Endothelial cell of umbilical vein (primary cell): ENCODE results near the gene CFAP97D1. TPM values are rescaled to one million over a fixed set of nuclear protein-coding genes. Genes with fewer than 3 reads are reported as not detected.

Source experiments
- BruUV-seq: library from RNA; stranded (reverse); fragments of 400-500 nt; replicated peaks from 2 replicates; lab custom pipeline; 2021; lab: Mats Ljungman, UMichigan
- CTCF ChIA-PET: fragments of 300-600, 350-600 bp; sonication (Branson Sonifier 250); formaldehyde crosslinking; loops from one replicate; lab custom pipeline; 2021; ENCODE audit warnings: antibody characterized with exemption, inconsistent platforms; lab: Charles Lee
- POLR2A ChIA-PET: fragments of 300-600, 350-600 bp; sonication (Branson Sonifier 250); formaldehyde crosslinking; loops from one replicate; lab custom pipeline; 2021; ENCODE audit warnings: antibody characterized with exemption, inconsistent platforms; lab: Charles Lee
- DNase-seq: peaks from one replicate; pipeline ENCODE4 v3.0.0-alpha.2; 2011; ENCODE audit warnings: low read depth, low spot score
- FAIRE-seq: peaks from 2 replicates; lab custom pipeline; 2011; peaks lifted over from hg19 to GRCh38; lab: Jason Lieb, UNC
- H2AFZ ChIP-seq: 2 replicates; pipeline ENCODE4 v1.6.0; 2012; ENCODE audit warnings: low read depth, low read length, control low read depth, inconsistent platforms
- H3K27ac ChIP-seq: 2 replicates; pipeline ENCODE4 v1.5.1; 2011; ENCODE audit warnings: low read depth, mild to moderate bottlenecking, control low read depth, low read length, moderate library complexity; ENCODE audit not compliant: insufficient read depth
- H3K27me3 ChIP-seq, 2 experiments: 2 replicates each; pipeline versions ENCODE4 v1.6.0 to v1.6.1; 2011; ENCODE audit warnings: low read length in 2 of 2, mixed read lengths in 1 of 2; ENCODE audit not compliant: control insufficient read depth in 2 of 2, insufficient read depth in 2 of 2
- H3K36me3 ChIP-seq, 2 experiments: 2 replicates in 1 of 2; 3 replicates in 1 of 2; pipeline ENCODE4 v1.5.1; 2011; ENCODE audit warnings: low read length in 2 of 2, mild to moderate bottlenecking in 1 of 2, moderate library complexity in 1 of 2; ENCODE audit not compliant: control insufficient read depth in 2 of 2, insufficient read depth in 2 of 2; ENCODE audit errors: extremely low read depth in 1 of 2
- H3K4me1 ChIP-seq: 3 replicates; pipeline ENCODE4 v1.5.1; 2011; ENCODE audit warnings: mild to moderate bottlenecking, low read length; ENCODE audit not compliant: control insufficient read depth, insufficient read depth; ENCODE audit errors: extremely low read depth
- H3K4me2 ChIP-seq: 2 replicates; pipeline ENCODE4 v1.6.1; 2011; ENCODE audit warnings: low read length, control low read depth, mixed read lengths; ENCODE audit not compliant: insufficient read depth
- H3K4me3 ChIP-seq, 3 experiments: fragments of 200-600 bp in 1 of 3; sonication (generic), shearing (Covaris generic) in 1 of 3; replicated peaks in 1 of 3; 2 replicates each; pipeline ENCODE4 v1.5.1; 2011 to 2016; ENCODE audit warnings: control low read depth in 3 of 3, low read length in 3 of 3, mild to moderate bottlenecking in 2 of 3, inconsistent platforms in 1 of 3, low read depth in 1 of 3, moderate library complexity in 1 of 3; ENCODE audit not compliant: insufficient read depth in 1 of 3
- H3K79me2 ChIP-seq: 2 replicates; pipeline ENCODE4 v1.6.0; 2012; ENCODE audit warnings: low read length, inconsistent platforms; ENCODE audit not compliant: control insufficient read depth, insufficient read depth
- H3K9ac ChIP-seq: replicated peaks from 2 replicates; pipeline ENCODE3; 2011; ENCODE audit warnings: low read length, control low read depth; ENCODE audit not compliant: insufficient read depth; ENCODE audit errors: extremely low read depth
- H3K9me1 ChIP-seq: replicated peaks from 3 replicates; pipeline ENCODE4 v1.6.0; 2011; ENCODE audit warnings: mild to moderate bottlenecking, low read length; ENCODE audit not compliant: control insufficient read depth, insufficient read depth; ENCODE audit errors: extremely low read depth
- H3K9me3 ChIP-seq: replicated peaks from 2 replicates; pipeline ENCODE4 v1.5.1; 2012; ENCODE audit warnings: low read length, inconsistent platforms; ENCODE audit not compliant: control insufficient read depth, insufficient read depth
- H4K20me1 ChIP-seq: replicated peaks from 2 replicates; pipeline ENCODE3; 2011; ENCODE audit warnings: mild to moderate bottlenecking, low read length; ENCODE audit not compliant: control insufficient read depth, insufficient read depth; ENCODE audit errors: extremely low read depth
- EZH2 ChIP-seq: IDR thresholded peaks from 2 replicates; pipeline ENCODE4 v1.6.1; 2012; ENCODE audit warnings: borderline replicate concordance, low read depth, mild to moderate bottlenecking, moderate library complexity, low read length, inconsistent platforms; ENCODE audit not compliant: severe bottlenecking
- FOS ChIP-seq: IDR thresholded peaks from 2 replicates; pipeline ENCODE4 v1.6.1; 2011; ENCODE audit warnings: mild to moderate bottlenecking, low read length, moderate library complexity, borderline replicate concordance; ENCODE audit not compliant: insufficient read depth
- GATA2 ChIP-seq: IDR thresholded peaks from 2 replicates; pipeline ENCODE4 v1.7.0; 2011; ENCODE audit warnings: low read depth, mild to moderate bottlenecking, moderate library complexity, mixed read lengths, low read length; ENCODE audit not compliant: insufficient read length, insufficient read depth
- JUN ChIP-seq: IDR thresholded peaks from 2 replicates; pipeline ENCODE4 v1.6.1; 2011; ENCODE audit warnings: borderline replicate concordance, low read depth; ENCODE audit not compliant: insufficient read length, insufficient read depth
- MYC ChIP-seq: IDR thresholded peaks from one replicate; pipeline ENCODE4 v1.6.1; 2011; ENCODE audit warnings: mild to moderate bottlenecking, low read depth, low read length
- POLR2A ChIP-seq: IDR thresholded peaks from 2 replicates; pipeline ENCODE4 v1.6.1; 2012; ENCODE audit warnings: low read depth, mild to moderate bottlenecking, control low read depth, low read length
- POLR2AphosphoS5 ChIP-seq: IDR thresholded peaks from 2 replicates; pipeline ENCODE4 v1.6.1; 2012; ENCODE audit warnings: low read depth, mild to moderate bottlenecking, control low read depth, low read length, moderate library complexity; ENCODE audit not compliant: insufficient read depth
- dilution Hi-C: fragments of 300-500 bp; cut with MboI; formaldehyde crosslinking; loops from one replicate; pipeline ENCODE4 v1.15.0; 2019; ENCODE audit warnings: low sequenced_read_pairs; ENCODE audit not compliant: extremely low pct_ligation_motif_present
- intact Hi-C: fragments of 100-400 bp; cut with micrococcal nuclease; formaldehyde crosslinking; loops from one replicate; pipeline ENCODE4 v1.10.0; 2022
- polyA plus RNA-seq, 4 experiments: library from polyadenylated mRNA; depleted of rRNA in 3 of 4; stranded (reverse) in 3 of 4; unstranded in 1 of 4; fragments of >200 nt; gene quantifications; 2 replicates each; pipeline versions ENCODE4 v1.2.1 to v1.2.3, GENCODE V29; 2011 to 2012; ENCODE audit warnings: missing spikeins in 1 of 4
- total RNA-seq: library from RNA; stranded (reverse); gene quantifications from 2 replicates; pipeline ENCODE4 v1.2.3, GENCODE V29; 2021
- TF ChIP-seq, protein P1 (sequence below): IDR thresholded peaks from 2 replicates; pipeline ENCODE4 v1.6.1; 2011; ENCODE audit not compliant: insufficient read depth, insufficient read length
- TF ChIP-seq, protein P2 (sequence below), 2 donors: IDR thresholded peaks; 1 replicate in 1 of 2; 2 replicates in 1 of 2; pipeline ENCODE4 v1.5.1; 2011; ENCODE audit warnings: low read length in 2 of 2, mild to moderate bottlenecking in 2 of 2, moderate library complexity in 2 of 2, control low read depth in 1 of 2, inconsistent platforms in 1 of 2, low read depth in 1 of 2; ENCODE audit not compliant: insufficient read depth in 1 of 2; ENCODE audit errors: extremely low read depth in 1 of 2

The CFAP97D1 gene
- total and polyA plus RNA-seq, 2 donors (not counting 3 experiments of a cell fraction or from before 2014, with no cell fraction given) = not detected

GRCh38 chr17:43778337-43779144 is 1.7 kb upstream of the CFAP97D1 start, which contains the start of gene DUSP3:
Gene DUSP3, minus strand, starts transcription at chr17:43778977. Its CDS starts 53 bp downstream, at chr17:43778924.
- dilution Hi-C loops (no loop called here), intact Hi-C loops (loop anchor here (1.0 to 2.0 kb wide), 2 partner anchors 54 to 68 kb away; partner anchors contain the start of gene MPP3)
- ChIA-PET POLR2A (interaction anchor here (0.5 to 0.9 kb wide), 3 partner anchors 10 to 225 kb away, joined by 3 to 8 read pairs (median 3); no protein-coding TSS in a partner anchor), CTCF (interaction anchor here (1.6 to 4.5 kb wide), 3 partner anchors 12 to 548 kb away, joined by 3 to 27 read pairs (median 14); partner anchors contain the start of gene CD300LG)
- TF ChIP-seq POLR2A (peak; percentile 88), EZH2 (no peak), FOS (no peak), MYC (peak; percentile 10), JUN (peak; percentile 24), GATA2 (no peak), POLR2AphosphoS5 (peak; percentile 80)
- TF ChIP-seq, protein P1, sequence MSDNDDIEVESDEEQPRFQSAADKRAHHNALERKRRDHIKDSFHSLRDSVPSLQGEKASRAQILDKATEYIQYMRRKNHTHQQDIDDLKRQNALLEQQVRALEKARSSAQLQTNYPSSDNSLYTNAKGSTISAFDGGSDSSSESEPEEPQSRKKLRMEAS = peak; percentile 75
- TF ChIP-seq, protein P2, sequence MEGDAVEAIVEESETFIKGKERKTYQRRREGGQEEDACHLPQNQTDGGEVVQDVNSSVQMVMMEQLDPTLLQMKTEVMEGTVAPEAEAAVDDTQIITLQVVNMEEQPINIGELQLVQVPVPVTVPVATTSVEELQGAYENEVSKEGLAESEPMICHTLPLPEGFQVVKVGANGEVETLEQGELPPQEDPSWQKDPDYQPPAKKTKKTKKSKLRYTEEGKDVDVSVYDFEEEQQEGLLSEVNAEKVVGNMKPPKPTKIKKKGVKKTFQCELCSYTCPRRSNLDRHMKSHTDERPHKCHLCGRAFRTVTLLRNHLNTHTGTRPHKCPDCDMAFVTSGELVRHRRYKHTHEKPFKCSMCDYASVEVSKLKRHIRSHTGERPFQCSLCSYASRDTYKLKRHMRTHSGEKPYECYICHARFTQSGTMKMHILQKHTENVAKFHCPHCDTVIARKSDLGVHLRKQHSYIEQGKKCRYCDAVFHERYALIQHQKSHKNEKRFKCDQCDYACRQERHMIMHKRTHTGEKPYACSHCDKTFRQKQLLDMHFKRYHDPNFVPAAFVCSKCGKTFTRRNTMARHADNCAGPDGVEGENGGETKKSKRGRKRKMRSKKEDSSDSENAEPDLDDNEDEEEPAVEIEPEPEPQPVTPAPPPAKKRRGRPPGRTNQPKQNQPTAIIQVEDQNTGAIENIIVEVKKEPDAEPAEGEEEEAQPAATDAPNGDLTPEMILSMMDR (IDR thresholded peaks at IDR 0.05; ENCODE audit: extremely low read depth in 1 of 2, insufficient read depth in 1 of 2, low read depth in 1 of 2, low read length in 2 of 2) = no peak
- Histone ChIP-seq H4K20me1 (no peaks in the 10 kb centered on the region), H3K36me3 (peaks cover 8 to 11% of the 10 kb centered on the region in 2 experiments), H2AFZ (peak within 1 kb of the TSS; percentile 74), H3K79me2 (peaks cover 10% of the 10 kb centered on the region), H3K4me3 (peak within 1 kb of the TSS; percentile 47 to 98 (median 63)), H3K9me1 (no peaks in the 10 kb centered on the region), H3K9me3 (no peaks in the 10 kb centered on the region), H3K4me1 (peaks cover 14% of the 10 kb centered on the region), H3K27ac (peak within 1 kb of the TSS; percentile 91), H3K27me3 (peaks cover 0 to 3% of the 10 kb centered on the region in 2 experiments), H3K9ac (peak within 1 kb of the TSS; percentile 96), H3K4me2 (peak within 1 kb of the TSS; percentile 62)
- TSS peak; percentile 72 for BruUV-seq
- FAIRE-seq (peak; percentile 96), DNase-seq (peak; percentile 89)
